K562 (cell line): Measurements from ENCODE around the gene CCNDBP1. TPM values are rescaled to one million over a fixed set of nuclear protein-coding genes. Genes with fewer than 3 reads are reported as not detected.
A peak's percentile ranks its signal among the peaks of the same experiment; 100 is the strongest.

Experiments
- ATAC-seq: fragments of 200-7000 bp; cut with Tn5 transposase; 3 replicates; pipeline ENCODE4 v1.9.1; 2020; ENCODE audit warnings: moderate library complexity
- BruUV-seq: library from RNA; stranded (reverse); fragments of 400-500 nt; replicated peaks from 2 replicates; lab custom pipeline; 2021; lab: Mats Ljungman, UMichigan
- CTCF ChIA-PET: fragments of 300-600 bp; formaldehyde crosslinking; extraction: SDS; loops from one replicate; lab custom pipeline; 2021; ENCODE audit warnings: low intra/inter-chr PET ratio; lab: Yijun Ruan, JAX
- POLR2A ChIA-PET: fragments of 300-600, 350-650 bp; sonication (Branson Sonifier 250); formaldehyde crosslinking; extraction: SDS; loops from one replicate; lab custom pipeline; 2021; ENCODE audit warnings: antibody characterized with exemption, inconsistent platforms; lab: Yijun Ruan, JAX
- DNase-seq, 4 experiments: peaks; one replicate each; pipeline versions ENCODE4 v3.0.0 to v3.0.0-alpha.2; 2011 to 2018; ENCODE audit warnings: low spot score in 3 of 4, mixed read lengths in 3 of 4; ENCODE audit errors: extremely low read depth in 1 of 4
- FAIRE-seq: peaks from 2 replicates; lab custom pipeline; 2011; peaks lifted over from hg19 to GRCh38; lab: Jason Lieb, UNC
- H2AFZ ChIP-seq: 2 replicates; pipeline ENCODE4 v1.6.0; 2011; ENCODE audit warnings: low read depth, low read length, control low read depth, inconsistent platforms
- H3K27ac ChIP-seq: fragments of 200-600 bp; 3 replicates; pipeline ENCODE4 v1.8.0; 2011; ENCODE audit warnings: low read depth, mild to moderate bottlenecking, control low read depth, inconsistent platforms, low read length, moderate library complexity, mixed read lengths; ENCODE audit errors: extremely low read depth
- H3K27me3 ChIP-seq, 2 experiments: fragments of 300-600 bp in 1 of 2; 2 replicates in 1 of 2; 3 replicates in 1 of 2; pipeline versions ENCODE4 v1.6.0 to v1.8.0; 2011; ENCODE audit warnings: inconsistent platforms in 2 of 2, low read length in 2 of 2, mild to moderate bottlenecking in 1 of 2, mixed read lengths in 1 of 2, moderate library complexity in 1 of 2; ENCODE audit not compliant: control insufficient read depth in 2 of 2, insufficient read depth in 2 of 2
- H3K36me3 ChIP-seq: fragments of 300-600 bp; 3 replicates; pipeline ENCODE4 v1.8.0; 2011; ENCODE audit warnings: mild to moderate bottlenecking, low read length, inconsistent platforms; ENCODE audit not compliant: control insufficient read depth, insufficient read depth
- H3K4me1 ChIP-seq, 2 experiments: fragments of 200-600 bp in 1 of 2; replicated peaks in 1 of 2; 2 replicates in 1 of 2; 3 replicates in 1 of 2; pipeline versions ENCODE4 v1.5.1 to v1.8.0; 2011; ENCODE audit warnings: inconsistent platforms in 2 of 2, low read length in 2 of 2, mild to moderate bottlenecking in 1 of 2, mixed read lengths in 1 of 2, moderate library complexity in 1 of 2; ENCODE audit not compliant: control insufficient read depth in 2 of 2, insufficient read depth in 2 of 2
- H3K4me2 ChIP-seq: 2 replicates; pipeline ENCODE4 v1.6.1; 2011; ENCODE audit warnings: low read length, control low read depth, inconsistent platforms, mixed read lengths; ENCODE audit not compliant: insufficient read depth
- H3K4me3 ChIP-seq: fragments of 200-600 bp; sonication (generic), shearing (Covaris generic); 2 replicates; pipeline ENCODE4 v1.5.1; 2016; ENCODE audit warnings: control low read depth, inconsistent platforms
- H3K79me2 ChIP-seq: fragments of 200-600 bp; 3 replicates; pipeline ENCODE4 v1.8.0; 2011; ENCODE audit warnings: low read length, inconsistent platforms; ENCODE audit not compliant: control insufficient read depth, insufficient read depth
- H3K9ac ChIP-seq, 2 experiments: 2 replicates each; pipeline versions ENCODE4 v1.6.0 to v1.6.1; 2011; ENCODE audit warnings: low read depth in 2 of 2, low read length in 2 of 2, control low read depth in 1 of 2, inconsistent platforms in 1 of 2, mild to moderate bottlenecking in 1 of 2, mixed read lengths in 1 of 2; ENCODE audit not compliant: insufficient read depth in 1 of 2
- H3K9me1 ChIP-seq: one replicate; pipeline ENCODE4 v1.6.0; 2011; ENCODE audit warnings: inconsistent platforms, mild to moderate bottlenecking, low read length, moderate library complexity; ENCODE audit not compliant: control insufficient read depth, insufficient read depth
- H3K9me3 ChIP-seq: replicated peaks from 2 replicates; pipeline ENCODE4 v1.5.1; 2011; ENCODE audit warnings: low read depth, low read length, inconsistent platforms; ENCODE audit not compliant: control insufficient read depth, insufficient read depth
- H4K20me1 ChIP-seq: replicated peaks from 2 replicates; pipeline ENCODE4 v1.6.1; 2011; ENCODE audit warnings: low read length, inconsistent platforms, mixed read lengths; ENCODE audit not compliant: control insufficient read depth, insufficient read depth
- HDAC6 ChIP-seq: IDR thresholded peaks from 2 replicates; pipeline ENCODE4 v1.6.1; 2012; ENCODE audit warnings: low read depth, mild to moderate bottlenecking, control low read depth, inconsistent platforms, low read length, moderate library complexity
- IFI16 ChIP-seq: fragments of 250-450 bp; sonication (Bioruptor Pico); IDR thresholded peaks from 2 replicates; pipeline ENCODE4 v2.1.2; 2022; ENCODE audit warnings: mild to moderate bottlenecking, inconsistent platforms
- LEF1 ChIP-seq: fragments of 450-650 bp; IDR thresholded peaks from 2 replicates; pipeline ENCODE4 v1.6.1; 2016; ENCODE audit warnings: mild to moderate bottlenecking
- MAFF ChIP-seq: IDR thresholded peaks from 2 replicates; pipeline ENCODE4 v1.6.1; 2012; ENCODE audit warnings: low read length, improper control_type of control experiment
- NFYB ChIP-seq: IDR thresholded peaks from 2 replicates; pipeline ENCODE4 v1.6.1; 2011; ENCODE audit warnings: mild to moderate bottlenecking, moderate library complexity; ENCODE audit not compliant: insufficient read length; ENCODE audit errors: extremely low read depth
- PHB2 ChIP-seq: fragments of 450-650 bp; IDR thresholded peaks from 2 replicates; pipeline ENCODE4 v1.6.1; 2017; ENCODE audit warnings: low read depth
- RAD51 ChIP-seq: fragments of 450-650 bp; IDR thresholded peaks from 2 replicates; pipeline ENCODE4 v1.7.1; 2016; ENCODE audit warnings: low read depth, mild to moderate bottlenecking, borderline replicate concordance
- SLC30A9 ChIP-seq: fragments of 250-450 bp; sonication (Bioruptor Pico); IDR thresholded peaks from 2 replicates; pipeline ENCODE4 v1.8.0; 2022; ENCODE audit warnings: mild to moderate bottlenecking, moderate library complexity
- U2AF2 ChIP-seq: fragments of 200-400 bp; formaldehyde crosslinking; optimal IDR thresholded peaks from 2 replicates; pipeline ENCODE3; 2017; ENCODE audit warnings: low read depth, mild to moderate bottlenecking, low read length
- ZFX ChIP-seq: sonication (generic); formaldehyde crosslinking; IDR thresholded peaks from 2 replicates; pipeline ENCODE4 v1.8.0; 2022; ENCODE audit warnings: mild to moderate bottlenecking, missing genetic modification reagents, moderate library complexity
- ZNF24 ChIP-seq: fragments of 450-650 bp; IDR thresholded peaks from 2 replicates; pipeline ENCODE4 v1.6.1; 2016
- ZNF263 ChIP-seq: sonication (generic); formaldehyde crosslinking; IDR thresholded peaks from 2 replicates; pipeline ENCODE4 v1.8.0; 2022; ENCODE audit warnings: mild to moderate bottlenecking, missing genetic modification reagents, borderline replicate concordance
- ZNF561 ChIP-seq: fragments of 450-650 bp; formaldehyde crosslinking; conservative IDR thresholded peaks from 2 replicates; pipeline ENCODE4 v1.4.0; 2020; ENCODE audit warnings: mild to moderate bottlenecking, moderate library complexity
- ZNF780A ChIP-seq: fragments of 250-450 bp; sonication (Bioruptor Pico); IDR thresholded peaks from 2 replicates; pipeline ENCODE4 v1.5.0; 2021; ENCODE audit warnings: mild to moderate bottlenecking
- ZNF785 ChIP-seq: fragments of 250-450 bp; sonication (Bioruptor Pico); IDR thresholded peaks from 2 replicates; pipeline ENCODE4 v1.4.0; 2020; ENCODE audit warnings: mild to moderate bottlenecking
- WGBS: fragments of 100-300 bp; shearing (Covaris generic); methylation state at CpG from one replicate; pipeline ENCODE4 v1.1.6; 2016; ENCODE audit warnings: low coverage, mixed read lengths; ENCODE audit not compliant: insufficient coverage; ENCODE audit errors: missing lambda C conversion rate; 5-methylcytosine and 5-hydroxymethylcytosine counted together
- in situ Hi-C: fragments of 300-500 bp; cut with MboI; formaldehyde crosslinking; loops from 4 replicates; pipeline ENCODE4 v1.15.0; 2018; ENCODE audit warnings: inconsistent platforms, mixed read lengths
- intact Hi-C: fragments of 100-400 bp; cut with micrococcal nuclease; formaldehyde crosslinking; loops from 2 replicates; pipeline ENCODE4 v1.14.2; 2022
- polyA plus RNA-seq, 8 experiments: library from polyadenylated mRNA; depleted of rRNA in 4 of 8; stranded (reverse) in 5 of 8; unstranded in 3 of 8; fragments of >200 nt; fragmentation: Nextera tagmentation in 2 of 8; fragmentation: Illumina TruSeq in 1 of 8; extraction: Ambion mirVana in 2 of 8; extraction: Trizol in 1 of 8; gene quantifications; 2 replicates each; pipeline versions ENCODE4 v1.2.1 to v1.2.3, GENCODE V29; 2011 to 2014; ENCODE audit warnings: inconsistent platforms in 1 of 8, missing spikeins in 1 of 8
- total RNA-seq, 7 experiments: library from RNA; depleted of rRNA in 6 of 7; stranded (reverse); fragments of >200 nt in 6 of 7; fragmentation: Illumina TruSeq in 2 of 7; extraction: Trizol in 2 of 7; gene quantifications; 2 replicates each; pipeline versions ENCODE4 v1.2.1 to v1.2.3, GENCODE V29; 2011 to 2021; ENCODE audit warnings: low replicate concordance in 1 of 7
- TF ChIP-seq, protein P1 (sequence below): fragments of 450-650 bp; IDR thresholded peaks from 2 replicates; pipeline ENCODE4 v1.6.1; 2016; ENCODE audit warnings: low read depth

Gene CCNDBP1
- total and polyA plus RNA-seq, 9 of the 15 experiments (the other 6 are each of a cell fraction or from before 2014, with no cell fraction given) = 37.0 to 111 (median 55.5) TPM

DNA sequence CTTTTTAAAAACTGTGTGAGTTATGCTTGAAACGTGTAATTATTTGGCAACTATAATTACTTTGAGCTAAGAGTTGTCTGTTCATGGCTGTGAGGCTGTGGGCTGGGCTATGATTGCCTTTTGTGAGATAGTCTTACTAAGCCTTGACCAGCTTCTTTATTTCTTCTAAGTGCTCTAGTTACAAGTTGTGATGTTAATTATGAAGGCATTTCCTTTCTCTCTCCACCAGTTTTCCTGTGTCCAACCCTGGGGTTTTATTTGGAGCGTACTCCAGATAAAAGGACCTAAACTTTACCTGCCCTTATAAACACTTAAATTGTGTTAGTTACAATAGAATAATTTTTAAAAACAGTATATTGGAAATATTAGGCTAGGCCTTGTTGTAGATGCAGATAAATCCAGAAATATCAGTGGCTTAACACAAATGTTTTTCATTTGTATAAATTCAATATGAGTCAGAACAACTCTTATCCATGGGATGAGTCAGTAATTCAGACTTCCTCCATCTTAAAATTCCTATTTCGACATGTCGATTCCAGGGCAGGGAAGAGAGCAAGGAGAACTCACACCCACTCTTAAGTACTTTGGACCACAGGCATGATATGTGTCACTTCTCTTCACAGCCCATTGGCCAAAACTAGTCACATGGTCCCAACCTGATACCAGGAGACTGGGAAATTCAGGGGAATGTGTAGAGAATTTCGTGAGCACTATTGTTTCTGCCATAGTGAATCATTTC, 34.8 kb upstream of the CCNDBP1 start:
- intact Hi-C loops (no loop called here), in situ Hi-C loops (no loop called here)
- Histone ChIP-seq H4K20me1 (no peaks in the 10 kb centered on the region), H3K4me2 (no peak overlapping the region), H3K27ac (no peak overlapping the region), H3K9me1 (no peaks in the 10 kb centered on the region), H3K9ac (no peak overlapping the region), H3K9me3 (no peaks in the 10 kb centered on the region), H2AFZ (no peak overlapping the region), H3K4me3 (no peak overlapping the region), H3K79me2 (no peaks in the 10 kb centered on the region), H3K27me3 (no peaks in the 10 kb centered on the region), H3K4me1 (no peaks in the 10 kb centered on the region), H3K36me3 (peaks cover 50% of the 10 kb centered on the region)
- no TSS peak for BruUV-seq
- no peak for TF ChIP-seq U2AF2
- TF ChIP-seq SLC30A9 (CRISPR knock-in tag) = no peak
- TF ChIP-seq ZNF561 (CRISPR knock-in tag) = no peak
- no peak for TF ChIP-seq LEF1
- TF ChIP-seq ZNF780A (CRISPR knock-in tag) = no peak
- TF ChIP-seq PHB2 = no peak
- no peak for TF ChIP-seq ZNF785 (CRISPR knock-in tag)
- no peak for TF ChIP-seq IFI16 (CRISPR knock-in tag)
- TF ChIP-seq ZNF24 = no peak
- TF ChIP-seq HDAC6 = no peak
- TF ChIP-seq RAD51 = 0 out of 2 replicates have a peak, but pooled peaks have one; percentile 13
- TF ChIP-seq ZFX (CRISPR knock-in tag) = no peak
- TF ChIP-seq MAFF = no peak
- TF ChIP-seq, protein P1, sequence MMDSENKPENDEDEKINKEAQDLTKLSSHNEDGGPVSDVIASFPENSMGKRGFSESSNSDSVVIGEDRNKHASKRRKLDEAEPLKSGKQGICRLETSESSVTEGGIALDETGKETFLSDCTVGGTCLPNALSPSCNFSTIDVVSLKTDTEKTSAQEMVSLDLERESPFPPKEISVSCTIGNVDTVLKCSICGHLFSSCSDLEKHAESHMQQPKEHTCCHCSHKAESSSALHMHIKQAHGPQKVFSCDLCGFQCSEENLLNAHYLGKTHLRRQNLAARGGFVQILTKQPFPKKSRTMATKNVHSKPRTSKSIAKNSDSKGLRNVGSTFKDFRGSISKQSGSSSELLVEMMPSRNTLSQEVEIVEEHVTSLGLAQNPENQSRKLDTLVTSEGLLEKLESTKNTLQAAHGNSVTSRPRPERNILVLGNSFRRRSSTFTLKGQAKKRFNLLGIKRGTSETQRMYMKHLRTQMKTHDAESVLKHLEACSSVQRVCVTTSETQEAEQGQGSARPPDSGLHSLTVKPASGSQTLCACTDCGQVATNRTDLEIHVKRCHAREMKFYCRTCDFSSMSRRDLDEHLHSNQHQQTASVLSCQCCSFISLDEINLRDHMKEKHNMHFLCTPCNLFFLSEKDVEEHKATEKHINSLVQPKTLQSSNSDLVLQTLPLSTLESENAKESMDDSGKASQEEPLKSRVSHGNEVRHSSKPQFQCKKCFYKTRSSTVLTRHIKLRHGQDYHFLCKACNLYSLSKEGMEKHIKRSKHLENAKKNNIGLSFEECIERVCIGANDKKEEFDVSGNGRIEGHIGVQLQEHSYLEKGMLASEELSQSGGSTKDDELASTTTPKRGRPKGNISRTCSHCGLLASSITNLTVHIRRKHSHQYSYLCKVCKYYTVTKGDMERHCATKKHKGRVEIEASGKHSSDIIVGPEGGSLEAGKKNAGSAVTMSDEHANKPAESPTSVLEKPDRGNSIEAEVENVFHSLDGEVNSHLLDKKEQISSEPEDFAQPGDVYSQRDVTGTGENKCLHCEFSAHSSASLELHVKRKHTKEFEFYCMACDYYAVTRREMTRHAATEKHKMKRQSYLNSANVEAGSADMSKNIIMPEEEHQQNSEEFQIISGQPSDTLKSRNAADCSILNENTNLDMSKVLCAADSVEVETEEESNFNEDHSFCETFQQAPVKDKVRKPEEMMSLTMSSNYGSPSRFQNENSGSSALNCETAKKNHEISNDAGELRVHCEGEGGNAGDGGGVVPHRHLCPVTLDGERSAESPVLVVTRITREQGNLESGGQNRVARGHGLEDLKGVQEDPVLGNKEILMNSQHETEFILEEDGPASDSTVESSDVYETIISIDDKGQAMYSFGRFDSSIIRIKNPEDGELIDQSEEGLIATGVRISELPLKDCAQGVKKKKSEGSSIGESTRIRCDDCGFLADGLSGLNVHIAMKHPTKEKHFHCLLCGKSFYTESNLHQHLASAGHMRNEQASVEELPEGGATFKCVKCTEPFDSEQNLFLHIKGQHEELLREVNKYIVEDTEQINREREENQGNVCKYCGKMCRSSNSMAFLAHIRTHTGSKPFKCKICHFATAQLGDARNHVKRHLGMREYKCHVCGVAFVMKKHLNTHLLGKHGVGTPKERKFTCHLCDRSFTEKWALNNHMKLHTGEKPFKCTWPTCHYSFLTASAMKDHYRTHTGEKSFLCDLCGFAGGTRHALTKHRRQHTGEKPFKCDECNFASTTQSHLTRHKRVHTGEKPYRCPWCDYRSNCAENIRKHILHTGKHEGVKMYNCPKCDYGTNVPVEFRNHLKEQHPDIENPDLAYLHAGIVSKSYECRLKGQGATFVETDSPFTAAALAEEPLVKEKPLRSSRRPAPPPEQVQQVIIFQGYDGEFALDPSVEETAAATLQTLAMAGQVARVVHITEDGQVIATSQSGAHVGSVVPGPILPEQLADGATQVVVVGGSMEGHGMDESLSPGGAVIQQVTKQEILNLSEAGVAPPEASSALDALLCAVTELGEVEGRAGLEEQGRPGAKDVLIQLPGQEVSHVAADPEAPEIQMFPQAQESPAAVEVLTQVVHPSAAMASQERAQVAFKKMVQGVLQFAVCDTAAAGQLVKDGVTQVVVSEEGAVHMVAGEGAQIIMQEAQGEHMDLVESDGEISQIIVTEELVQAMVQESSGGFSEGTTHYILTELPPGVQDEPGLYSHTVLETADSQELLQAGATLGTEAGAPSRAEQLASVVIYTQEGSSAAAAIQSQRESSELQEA = no peak
- TF ChIP-seq NFYB = peak; percentile 19
- no peak for TF ChIP-seq ZNF263 (CRISPR knock-in tag)
- peak in 3 of 4 experiments; percentile 17 to 61 (median 60) for DNase-seq
- CTCF ChIA-PET = no interaction called here
- WGBS = 88% methylated on average over 5 of the region's 5 CpGs
- no peak for ATAC-seq
- POLR2A ChIA-PET = no interaction called here
- no peak for FAIRE-seq
